Chondrocyte (in vitro differentiated cells): ENCODE data around the gene HES5. TPM values are rescaled to one million over a fixed set of nuclear protein-coding genes. Genes with fewer than 3 reads are reported as not detected.

ENCODE experiments used
- DNase-seq: peaks from one replicate; pipeline ENCODE4 v3.0.0; 2021; ENCODE audit warnings: mixed read lengths, low spot score
- H3K27ac Mint-ChIP-seq: one replicate; pipeline ENCODE4 v1.8.0; 2021; ENCODE audit warnings: mild to moderate bottlenecking, moderate library complexity, mixed read lengths; ENCODE audit not compliant: unreplicated experiment
- H3K27me3 Mint-ChIP-seq: 2 replicates; pipeline ENCODE4 v1.8.0; 2021; ENCODE audit warnings: low read depth, mixed read lengths
- H3K36me3 Mint-ChIP-seq: 2 replicates; pipeline ENCODE4 v1.8.0; 2021; ENCODE audit warnings: low read depth, mixed read lengths
- H3K4me1 Mint-ChIP-seq: 2 replicates; pipeline ENCODE4 v1.8.0; 2021; ENCODE audit warnings: low read depth, mild to moderate bottlenecking, mixed read lengths
- H3K4me3 Mint-ChIP-seq: one replicate; pipeline ENCODE4 v1.8.0; 2021; ENCODE audit warnings: mild to moderate bottlenecking, moderate library complexity, mixed read lengths; ENCODE audit not compliant: unreplicated experiment
- H3K9me3 Mint-ChIP-seq: 2 replicates; pipeline ENCODE4 v1.8.0; 2021; ENCODE audit warnings: low read depth, mixed read lengths
- total RNA-seq: library from RNA; stranded (reverse); gene quantifications from 3 replicates; pipeline ENCODE4 v1.2.1, GENCODE V29; 2021
- TF ChIP-seq, protein P1 (sequence below): fragments of 200-600 bp; sonication (generic); IDR thresholded peaks from 2 replicates; pipeline ENCODE4 v1.5.0; 2021; ENCODE audit warnings: antibody characterized with exemption, mild to moderate bottlenecking, moderate library complexity

Gene HES5
- total RNA-seq, 1 donor from 2014 or later: not detected

DNA sequence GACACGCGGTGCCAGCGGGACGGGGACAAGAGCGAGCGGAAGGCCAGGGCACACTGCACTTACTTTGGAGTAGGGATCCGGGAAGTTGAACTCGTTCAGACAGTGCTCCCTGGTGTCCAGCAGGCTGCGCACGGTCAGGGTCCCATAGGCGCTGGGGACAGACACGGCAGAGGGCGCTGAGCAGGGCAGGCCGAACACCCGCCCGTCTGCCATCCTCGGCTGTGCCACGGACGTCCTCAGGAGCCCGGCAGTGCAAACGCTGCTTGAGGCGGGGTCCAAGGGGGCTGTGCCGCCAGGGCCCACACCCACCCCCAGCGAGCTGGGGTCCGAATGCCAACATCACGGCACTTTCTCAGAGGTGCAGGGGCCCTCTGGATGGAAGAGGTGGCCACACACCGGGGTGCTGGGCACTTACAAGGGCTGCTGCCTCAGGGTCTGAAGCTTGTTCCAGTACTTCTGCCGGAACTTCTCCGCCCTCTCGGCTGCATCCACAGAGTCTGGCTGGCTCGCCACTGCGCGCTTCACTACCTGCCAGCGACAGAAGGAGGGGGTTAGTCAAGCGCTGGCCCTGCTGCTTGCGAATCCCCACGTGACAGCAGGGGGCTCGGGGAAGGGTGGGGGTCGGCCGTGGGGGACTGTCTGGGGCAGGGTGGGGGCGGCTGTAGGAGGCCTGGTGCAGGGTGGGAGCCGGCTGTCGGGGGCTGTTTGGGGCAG is 16.0 kb downstream of the HES5 start:
- Mint-ChIP-seq H3K4me3 (no peak overlapping the region), H3K9me3 (no peaks in the 10 kb centered on the region), H3K27me3 (no peaks in the 10 kb centered on the region), H3K4me1 (no peaks in the 10 kb centered on the region), H3K27ac (no peak overlapping the region), H3K36me3 (peaks cover 13% of the 10 kb centered on the region)
- DNase-seq: no peak
- TF ChIP-seq, protein P1, sequence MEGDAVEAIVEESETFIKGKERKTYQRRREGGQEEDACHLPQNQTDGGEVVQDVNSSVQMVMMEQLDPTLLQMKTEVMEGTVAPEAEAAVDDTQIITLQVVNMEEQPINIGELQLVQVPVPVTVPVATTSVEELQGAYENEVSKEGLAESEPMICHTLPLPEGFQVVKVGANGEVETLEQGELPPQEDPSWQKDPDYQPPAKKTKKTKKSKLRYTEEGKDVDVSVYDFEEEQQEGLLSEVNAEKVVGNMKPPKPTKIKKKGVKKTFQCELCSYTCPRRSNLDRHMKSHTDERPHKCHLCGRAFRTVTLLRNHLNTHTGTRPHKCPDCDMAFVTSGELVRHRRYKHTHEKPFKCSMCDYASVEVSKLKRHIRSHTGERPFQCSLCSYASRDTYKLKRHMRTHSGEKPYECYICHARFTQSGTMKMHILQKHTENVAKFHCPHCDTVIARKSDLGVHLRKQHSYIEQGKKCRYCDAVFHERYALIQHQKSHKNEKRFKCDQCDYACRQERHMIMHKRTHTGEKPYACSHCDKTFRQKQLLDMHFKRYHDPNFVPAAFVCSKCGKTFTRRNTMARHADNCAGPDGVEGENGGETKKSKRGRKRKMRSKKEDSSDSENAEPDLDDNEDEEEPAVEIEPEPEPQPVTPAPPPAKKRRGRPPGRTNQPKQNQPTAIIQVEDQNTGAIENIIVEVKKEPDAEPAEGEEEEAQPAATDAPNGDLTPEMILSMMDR: no peak

DNA sequence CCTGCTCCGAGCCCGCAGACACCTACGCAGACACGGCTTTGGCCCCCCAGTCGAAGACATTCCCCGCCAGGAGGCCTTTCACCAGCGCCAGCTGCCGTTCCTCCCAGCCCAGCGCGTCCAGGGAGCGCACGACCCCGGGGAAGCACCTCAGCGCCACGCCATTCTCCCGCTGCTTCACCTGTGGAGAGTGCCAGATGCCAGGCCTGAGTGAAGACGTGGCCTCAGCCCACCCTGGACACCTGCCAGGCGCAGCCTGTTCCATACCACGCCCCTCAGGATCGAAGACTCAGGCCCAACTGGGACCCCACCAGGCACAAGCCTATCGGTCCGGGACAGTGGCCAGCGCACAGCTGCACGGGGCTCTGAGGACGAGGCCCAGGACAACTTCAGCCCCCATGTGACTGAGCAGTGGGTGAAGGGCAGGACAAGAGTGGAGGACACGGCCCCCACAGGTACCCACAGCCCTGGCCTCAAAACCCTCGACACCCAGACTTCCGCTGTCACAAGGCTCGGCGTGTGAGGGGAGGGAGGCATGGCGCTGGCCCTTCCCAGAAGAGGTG is 17.1 kb downstream of the HES5 start:
- no peak overlapping the region for H3K4me3 Mint-ChIP-seq
- no peaks in the 10 kb centered on the region for H3K9me3 Mint-ChIP-seq
- H3K27me3 Mint-ChIP-seq: no peaks in the 10 kb centered on the region
- TF ChIP-seq, protein P1: no peak
- no peaks in the 10 kb centered on the region for H3K4me1 Mint-ChIP-seq
- H3K27ac Mint-ChIP-seq: no peak overlapping the region
- DNase-seq: no peak
- H3K36me3 Mint-ChIP-seq: peaks cover 10% of the 10 kb centered on the region

DNA sequence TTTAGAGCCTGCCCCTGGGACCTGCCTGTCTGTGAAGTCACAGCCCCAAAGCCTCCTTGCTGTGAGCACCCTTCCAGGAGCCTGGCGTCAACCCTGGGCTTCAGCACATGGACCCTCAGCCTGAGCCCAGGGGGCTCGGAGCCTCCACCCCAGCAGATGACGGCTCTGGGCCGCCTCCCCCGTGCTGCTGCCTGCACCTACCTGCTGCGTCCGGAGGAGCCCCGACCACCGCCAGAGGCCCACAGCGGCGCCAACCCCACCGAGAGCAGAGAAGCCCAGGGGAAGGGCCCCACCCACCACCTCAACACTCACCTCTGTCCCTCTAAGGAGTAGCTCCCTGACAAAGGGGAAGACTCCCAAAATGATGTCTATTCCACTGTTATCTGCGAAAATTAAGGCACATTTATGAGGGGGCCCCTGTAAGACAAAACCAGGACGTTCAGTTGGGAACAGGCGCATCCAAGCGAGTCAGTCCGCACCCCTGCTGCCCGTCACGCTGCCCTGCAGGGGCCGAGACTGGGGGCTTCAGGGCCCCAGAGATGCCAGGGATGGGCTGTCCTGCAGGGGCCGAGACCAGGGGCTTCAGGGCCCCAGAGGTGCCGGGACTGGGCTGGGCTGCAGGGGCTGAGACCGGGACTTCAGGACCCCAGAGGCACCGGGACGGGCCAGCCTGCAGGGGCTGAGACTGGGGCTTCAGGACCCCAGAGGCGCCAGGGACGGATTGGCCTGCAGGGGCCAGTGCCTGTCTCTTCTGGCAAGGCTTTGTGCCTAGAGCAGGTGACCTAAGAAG is 19.5 kb downstream of the HES5 start:
- Mint-ChIP-seq H3K4me1 (no peaks in the 10 kb centered on the region), H3K27ac (no peak overlapping the region), H3K4me3 (no peak overlapping the region), H3K36me3 (peaks cover 9% of the 10 kb centered on the region), H3K27me3 (no peaks in the 10 kb centered on the region), H3K9me3 (no peaks in the 10 kb centered on the region)
- no peak for DNase-seq
- TF ChIP-seq, protein P1: no peak

DNA sequence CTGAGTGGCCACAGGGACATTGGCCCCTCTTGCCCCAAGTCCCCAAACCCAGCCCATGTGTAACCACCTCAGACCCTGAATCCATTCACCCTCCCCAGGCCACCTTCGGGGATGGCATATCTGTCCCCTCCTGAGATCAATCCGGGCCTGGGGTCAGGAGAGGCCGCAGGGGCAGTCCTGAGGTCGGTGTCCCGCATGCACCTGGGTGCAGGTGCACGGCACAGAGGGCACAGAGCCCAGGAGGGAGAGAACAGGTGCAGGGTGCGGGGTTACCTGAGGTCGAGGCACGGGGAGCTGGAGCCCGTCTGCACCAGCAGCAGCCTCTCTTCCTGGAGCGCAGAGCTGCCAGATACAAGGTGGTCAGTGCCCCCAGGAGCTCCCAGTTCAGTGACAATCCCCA is 20.5 kb downstream of the HES5 start:
- peaks cover 9% of the 10 kb centered on the region for H3K36me3 Mint-ChIP-seq
- no peaks in the 10 kb centered on the region for H3K9me3 Mint-ChIP-seq
- H3K27me3 Mint-ChIP-seq: no peaks in the 10 kb centered on the region
- H3K4me3 Mint-ChIP-seq: no peak overlapping the region
- TF ChIP-seq, protein P1: no peak
- no peak overlapping the region for H3K27ac Mint-ChIP-seq
- DNase-seq: no peak
- H3K4me1 Mint-ChIP-seq: no peaks in the 10 kb centered on the region

DNA sequence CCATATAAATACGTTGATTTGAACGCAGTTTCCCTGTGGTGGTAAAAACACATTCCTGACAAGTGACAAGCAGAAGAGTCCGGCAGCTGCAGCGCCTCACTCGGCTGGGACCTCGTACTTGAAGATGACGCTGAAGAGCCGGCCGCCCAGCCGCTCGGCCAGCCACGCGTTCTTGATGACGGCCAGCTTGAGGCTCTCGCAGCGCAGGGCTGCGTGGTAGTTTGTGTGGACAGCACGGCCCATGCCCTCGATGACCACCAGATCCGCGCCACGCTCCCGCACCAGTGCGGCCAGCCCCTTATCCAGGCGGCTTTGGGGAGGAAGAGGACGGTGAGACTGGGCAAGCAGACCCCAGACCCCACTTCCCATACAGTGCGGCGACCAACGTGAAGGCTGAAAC is 21.3 kb downstream of the HES5 start:
- Mint-ChIP-seq H3K36me3 (peaks cover 9% of the 10 kb centered on the region), H3K4me1 (no peaks in the 10 kb centered on the region), H3K27me3 (no peaks in the 10 kb centered on the region), H3K27ac (no peak overlapping the region), H3K4me3 (no peak overlapping the region), H3K9me3 (no peaks in the 10 kb centered on the region)
- TF ChIP-seq, protein P1: no peak
- DNase-seq: no peak
